PC-3 (cell line): ENCODE measurements around the gene MOB1B.

Source experiments
- EZH2phosphoT487 ChIP-seq: fragments of 300-600 bp; sonication (generic); IDR thresholded peaks from 2 replicates; pipeline ENCODE4 v1.6.1; 2018; ENCODE audit warnings: mild to moderate bottlenecking, antibody characterized with exemption, low read length, borderline replicate concordance
- TF ChIP-seq, protein P1 (sequence below): fragments of 300-600 bp; sonication (generic); conservative IDR thresholded peaks from 2 replicates; pipeline ENCODE4 v1.5.1; 2017; ENCODE audit warnings: antibody characterized with exemption, low read depth, mild to moderate bottlenecking, low read length

DNA sequence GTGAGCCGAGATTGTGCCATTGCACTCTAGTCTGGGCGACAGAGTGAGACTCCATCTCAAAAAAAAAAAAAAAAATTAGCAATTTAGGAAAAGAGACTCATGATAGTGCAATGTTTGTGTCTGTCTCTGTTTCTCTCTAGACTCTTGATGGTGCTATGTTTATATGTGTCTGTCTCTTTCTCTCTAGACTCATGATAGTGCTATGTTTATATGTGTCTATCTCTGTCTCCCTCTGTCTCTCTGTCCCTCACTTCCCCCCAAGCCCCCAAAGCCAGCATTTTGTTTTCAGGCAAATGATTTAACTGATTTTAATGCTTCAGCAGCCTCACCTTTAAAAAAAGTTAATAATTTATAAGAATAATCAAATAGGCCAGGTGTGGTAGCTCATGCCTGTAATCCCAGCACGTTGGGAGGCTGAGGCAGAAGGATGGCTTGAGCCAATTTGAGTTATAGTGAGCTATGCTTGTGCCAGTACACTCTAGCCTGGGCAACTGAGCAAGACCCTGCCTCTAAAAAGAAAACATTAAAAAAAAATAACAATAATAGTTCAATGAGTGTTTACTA lies 6.9 kb downstream of the MOB1B start:
- TF ChIP-seq, protein P1, sequence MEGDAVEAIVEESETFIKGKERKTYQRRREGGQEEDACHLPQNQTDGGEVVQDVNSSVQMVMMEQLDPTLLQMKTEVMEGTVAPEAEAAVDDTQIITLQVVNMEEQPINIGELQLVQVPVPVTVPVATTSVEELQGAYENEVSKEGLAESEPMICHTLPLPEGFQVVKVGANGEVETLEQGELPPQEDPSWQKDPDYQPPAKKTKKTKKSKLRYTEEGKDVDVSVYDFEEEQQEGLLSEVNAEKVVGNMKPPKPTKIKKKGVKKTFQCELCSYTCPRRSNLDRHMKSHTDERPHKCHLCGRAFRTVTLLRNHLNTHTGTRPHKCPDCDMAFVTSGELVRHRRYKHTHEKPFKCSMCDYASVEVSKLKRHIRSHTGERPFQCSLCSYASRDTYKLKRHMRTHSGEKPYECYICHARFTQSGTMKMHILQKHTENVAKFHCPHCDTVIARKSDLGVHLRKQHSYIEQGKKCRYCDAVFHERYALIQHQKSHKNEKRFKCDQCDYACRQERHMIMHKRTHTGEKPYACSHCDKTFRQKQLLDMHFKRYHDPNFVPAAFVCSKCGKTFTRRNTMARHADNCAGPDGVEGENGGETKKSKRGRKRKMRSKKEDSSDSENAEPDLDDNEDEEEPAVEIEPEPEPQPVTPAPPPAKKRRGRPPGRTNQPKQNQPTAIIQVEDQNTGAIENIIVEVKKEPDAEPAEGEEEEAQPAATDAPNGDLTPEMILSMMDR: no peak
- no peak for TF ChIP-seq EZH2phosphoT487
